Peyer's patch (tissue), 4 donors: Measurements from ENCODE around the gene RCCD1. TPM values are rescaled to one million over a fixed set of nuclear protein-coding genes. Genes with fewer than 3 reads are reported as not detected.
"Not testable (repeated sequence)": the region's sequence is repeated elsewhere in the genome, so short reads cannot be mapped to it uniquely, and the experiment has no call there.

Experiments
- DNase-seq, 3 donors: peaks; one replicate each; pipeline ENCODE4 v3.0.0-alpha.2; 2017 to 2019
- H3K27ac ChIP-seq, 4 donors: fragments of 200-600 bp; sonication (generic); one replicate each; pipeline ENCODE4 v1.5.1; 2016 to 2019
- H3K27me3 ChIP-seq, 2 donors: fragments of 200-600 bp; sonication (generic); one replicate each; pipeline ENCODE4 v1.5.1; 2019
- H3K36me3 ChIP-seq, 3 donors: fragments of 200-600 bp; sonication (generic); one replicate each; pipeline ENCODE4 v1.5.1; 2016 to 2019
- H3K4me1 ChIP-seq, 4 donors: fragments of 200-600 bp; sonication (generic); one replicate each; pipeline ENCODE4 v1.5.1; 2016 to 2019
- H3K4me3 ChIP-seq, 4 donors: fragments of 200-600 bp; sonication (generic); 1 replicate in 3 of 4; 2 replicates in 1 of 4; pipeline ENCODE4 v1.5.1; 2016 to 2019; ENCODE audit warnings: mild to moderate bottlenecking in 1 of 4
- H3K9me3 ChIP-seq, 4 donors: fragments of 200-600 bp; sonication (generic); one replicate each; pipeline ENCODE4 v1.5.1; 2016 to 2019; ENCODE audit warnings: mild to moderate bottlenecking in 1 of 4
- POLR2A ChIP-seq, 2 donors: fragments of 450-650 bp; IDR thresholded peaks; one replicate each; pipeline ENCODE4 v1.5.1; 2017; ENCODE audit warnings: antibody characterized with exemption in 2 of 2, mild to moderate bottlenecking in 2 of 2, moderate library complexity in 2 of 2
- total RNA-seq, 4 donors: library from RNA; depleted of rRNA; stranded (reverse); fragments of >200 nt; gene quantifications; one replicate each; pipeline ENCODE4 v1.1.0, GENCODE V29; 2016
- TF ChIP-seq, protein P1 (sequence below), 6 experiments: fragments of 450-650 bp in 4 of 6; fragments of 200-600 bp in 2 of 6; sonication (generic) in 1 of 6; IDR thresholded peaks; one replicate each; pipeline ENCODE4 v1.5.1; 2017 to 2019; ENCODE audit warnings: antibody characterized with exemption in 6 of 6, mild to moderate bottlenecking in 3 of 6, moderate library complexity in 1 of 6

RCCD1 gene
- total RNA-seq, 4 donors from 2014 or later = 10.2 to 23.1 (median 20.1) TPM

DNA sequence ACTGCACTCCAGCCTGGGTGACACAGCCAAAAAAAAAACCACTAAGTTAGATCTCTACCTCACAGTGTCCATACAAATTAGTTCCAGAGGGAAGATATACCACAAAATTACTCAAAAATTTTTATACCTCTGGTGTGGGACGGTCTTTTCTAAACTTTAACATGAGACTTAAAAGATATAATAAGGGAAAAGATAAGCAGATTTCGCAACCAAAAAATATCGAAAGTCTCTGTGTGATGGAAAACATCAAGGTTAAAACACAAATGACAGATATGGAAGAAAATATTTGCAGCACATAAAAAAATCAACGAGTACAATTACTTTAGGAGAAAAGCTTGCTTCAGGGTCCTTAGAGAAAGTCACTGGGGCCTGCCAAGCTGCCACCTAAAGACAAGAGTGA, 32.8 kb upstream of the RCCD1 start:
- H3K4me1 ChIP-seq = no peaks in the 10 kb centered on the region
- TF ChIP-seq POLR2A (IDR thresholded peaks at IDR 0.05) = no peak
- TF ChIP-seq, protein P1, sequence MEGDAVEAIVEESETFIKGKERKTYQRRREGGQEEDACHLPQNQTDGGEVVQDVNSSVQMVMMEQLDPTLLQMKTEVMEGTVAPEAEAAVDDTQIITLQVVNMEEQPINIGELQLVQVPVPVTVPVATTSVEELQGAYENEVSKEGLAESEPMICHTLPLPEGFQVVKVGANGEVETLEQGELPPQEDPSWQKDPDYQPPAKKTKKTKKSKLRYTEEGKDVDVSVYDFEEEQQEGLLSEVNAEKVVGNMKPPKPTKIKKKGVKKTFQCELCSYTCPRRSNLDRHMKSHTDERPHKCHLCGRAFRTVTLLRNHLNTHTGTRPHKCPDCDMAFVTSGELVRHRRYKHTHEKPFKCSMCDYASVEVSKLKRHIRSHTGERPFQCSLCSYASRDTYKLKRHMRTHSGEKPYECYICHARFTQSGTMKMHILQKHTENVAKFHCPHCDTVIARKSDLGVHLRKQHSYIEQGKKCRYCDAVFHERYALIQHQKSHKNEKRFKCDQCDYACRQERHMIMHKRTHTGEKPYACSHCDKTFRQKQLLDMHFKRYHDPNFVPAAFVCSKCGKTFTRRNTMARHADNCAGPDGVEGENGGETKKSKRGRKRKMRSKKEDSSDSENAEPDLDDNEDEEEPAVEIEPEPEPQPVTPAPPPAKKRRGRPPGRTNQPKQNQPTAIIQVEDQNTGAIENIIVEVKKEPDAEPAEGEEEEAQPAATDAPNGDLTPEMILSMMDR (IDR thresholded peaks at IDR 0.05) = no peak
- DNase-seq = no peak
- H3K27me3 ChIP-seq = no peaks in the 10 kb centered on the region
- H3K4me3 ChIP-seq = no peak overlapping the region
- no peak overlapping the region for H3K27ac ChIP-seq
- H3K36me3 ChIP-seq = peaks cover 0 to 53% (median 0%) of the 10 kb centered on the region in 3 donors
- H3K9me3 ChIP-seq = no peaks in the 10 kb centered on the region

DNA sequence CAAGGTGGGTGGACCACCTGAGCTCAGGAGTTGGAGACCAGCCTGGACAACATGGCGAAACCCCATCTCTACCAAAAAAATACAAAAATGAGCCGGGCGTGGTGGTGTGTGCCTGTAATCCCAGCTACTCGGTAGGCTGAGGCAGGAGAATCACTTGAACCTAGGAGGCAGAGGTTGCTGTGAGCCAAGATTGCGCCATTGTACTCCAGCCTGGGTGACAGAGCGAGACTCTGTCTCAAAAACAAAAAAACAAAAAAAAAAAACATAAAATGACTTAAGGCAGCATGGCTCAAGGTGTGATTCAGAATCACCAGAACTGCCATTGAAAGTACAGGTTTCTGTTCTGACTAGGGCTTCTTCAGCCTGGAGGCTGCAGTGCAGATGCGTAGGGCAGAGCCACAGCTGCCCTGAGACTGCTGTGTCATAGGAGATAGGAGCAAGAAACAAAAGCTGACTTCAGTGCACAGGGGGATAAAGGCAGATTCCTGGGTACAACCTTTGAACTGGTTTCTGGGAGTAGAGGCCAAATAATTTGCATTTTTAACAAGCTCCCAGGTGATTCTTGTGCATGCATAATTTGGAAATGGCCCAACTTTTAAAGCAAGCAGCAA, 31.9 kb upstream of the RCCD1 start:
- not testable (repeated sequence) for H3K4me3 ChIP-seq, DNase-seq, H3K9me3 ChIP-seq, H3K4me1 ChIP-seq, H3K27me3 ChIP-seq, H3K27ac ChIP-seq
- peaks cover 0 to 43% (median 0%) of the 10 kb centered on the region in 3 donors for H3K36me3 ChIP-seq

DNA sequence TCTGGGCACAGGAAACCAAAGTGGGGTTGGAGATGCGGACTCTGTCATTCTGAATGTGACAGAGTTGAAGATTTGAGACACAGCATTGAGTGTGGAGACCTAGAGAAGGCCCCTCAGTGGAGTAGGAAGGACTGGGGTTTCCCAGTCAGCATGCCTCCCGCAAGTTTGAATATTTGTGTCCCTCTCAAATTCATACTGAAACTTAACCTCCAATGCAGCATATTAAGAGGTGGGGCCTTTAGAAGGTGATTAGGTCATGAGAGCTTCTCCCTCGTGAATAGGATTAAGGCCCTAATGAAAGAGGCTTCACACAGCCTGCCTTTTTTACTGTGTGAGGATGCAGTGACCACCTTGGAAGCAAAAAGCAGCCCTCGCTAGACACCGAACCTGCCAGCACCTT, 30.3 kb upstream of the RCCD1 start:
- no peak overlapping the region for H3K4me3 ChIP-seq
- H3K9me3 ChIP-seq = no peaks in the 10 kb centered on the region
- H3K27me3 ChIP-seq = no peaks in the 10 kb centered on the region
- H3K36me3 ChIP-seq = peaks cover 0 to 28% (median 0%) of the 10 kb centered on the region in 3 donors
- no peak for TF ChIP-seq POLR2A (IDR thresholded peaks at IDR 0.05)
- TF ChIP-seq, protein P1 (IDR thresholded peaks at IDR 0.05) = no peak
- no peaks in the 10 kb centered on the region for H3K4me1 ChIP-seq
- H3K27ac ChIP-seq = no peak overlapping the region
- no peak for DNase-seq

DNA sequence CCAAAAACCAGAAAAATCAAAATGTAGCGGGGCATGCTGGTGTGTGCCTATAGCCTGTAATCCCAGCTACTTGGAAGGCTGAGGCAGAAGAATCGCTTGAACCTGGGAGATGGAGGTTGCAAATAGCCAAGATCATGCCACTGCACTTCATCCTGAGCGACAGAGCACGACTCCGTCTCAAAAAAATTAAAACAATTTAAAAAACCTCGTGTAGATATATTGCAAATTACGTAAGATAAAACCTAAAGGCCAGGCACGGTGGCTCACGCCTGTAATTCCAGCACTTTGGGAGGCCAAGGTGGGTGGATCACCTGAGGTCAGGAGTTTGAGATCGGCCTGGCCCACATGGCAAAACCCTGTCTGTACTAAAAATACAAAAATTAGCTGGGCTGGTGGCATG, 27.9 kb upstream of the RCCD1 start:
- not testable (repeated sequence) for H3K36me3 ChIP-seq, DNase-seq, H3K4me3 ChIP-seq, H3K27ac ChIP-seq, H3K27me3 ChIP-seq, H3K9me3 ChIP-seq
- H3K4me1 ChIP-seq = peaks cover 3 to 14% (median 9%) of the 10 kb centered on the region in 4 donors

DNA sequence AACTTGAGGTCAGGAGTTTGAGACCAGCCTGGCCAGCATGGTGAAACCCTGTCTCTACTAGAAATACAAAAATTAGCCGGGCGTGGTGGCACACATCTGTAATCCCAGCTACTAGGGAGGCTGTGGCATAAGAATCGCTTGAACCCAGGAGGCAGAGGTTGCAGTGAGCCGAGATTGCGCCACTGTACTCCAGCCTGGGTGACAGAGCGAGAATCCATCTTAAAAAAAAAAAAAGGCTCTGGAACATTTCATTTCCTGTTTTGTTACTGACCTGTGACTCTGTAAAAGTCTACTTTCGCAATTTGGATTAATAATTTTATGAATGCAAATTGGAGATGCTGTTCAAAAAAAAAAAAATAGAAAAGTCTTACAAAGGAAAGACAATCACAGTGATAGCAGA, 26.6 kb upstream of the RCCD1 start:
- DNase-seq, H3K9me3 ChIP-seq, H3K27me3 ChIP-seq, H3K4me3 ChIP-seq, H3K36me3 ChIP-seq, H3K27ac ChIP-seq: not testable (repeated sequence)
- peaks cover 3 to 15% (median 9%) of the 10 kb centered on the region in 4 donors for H3K4me1 ChIP-seq

DNA sequence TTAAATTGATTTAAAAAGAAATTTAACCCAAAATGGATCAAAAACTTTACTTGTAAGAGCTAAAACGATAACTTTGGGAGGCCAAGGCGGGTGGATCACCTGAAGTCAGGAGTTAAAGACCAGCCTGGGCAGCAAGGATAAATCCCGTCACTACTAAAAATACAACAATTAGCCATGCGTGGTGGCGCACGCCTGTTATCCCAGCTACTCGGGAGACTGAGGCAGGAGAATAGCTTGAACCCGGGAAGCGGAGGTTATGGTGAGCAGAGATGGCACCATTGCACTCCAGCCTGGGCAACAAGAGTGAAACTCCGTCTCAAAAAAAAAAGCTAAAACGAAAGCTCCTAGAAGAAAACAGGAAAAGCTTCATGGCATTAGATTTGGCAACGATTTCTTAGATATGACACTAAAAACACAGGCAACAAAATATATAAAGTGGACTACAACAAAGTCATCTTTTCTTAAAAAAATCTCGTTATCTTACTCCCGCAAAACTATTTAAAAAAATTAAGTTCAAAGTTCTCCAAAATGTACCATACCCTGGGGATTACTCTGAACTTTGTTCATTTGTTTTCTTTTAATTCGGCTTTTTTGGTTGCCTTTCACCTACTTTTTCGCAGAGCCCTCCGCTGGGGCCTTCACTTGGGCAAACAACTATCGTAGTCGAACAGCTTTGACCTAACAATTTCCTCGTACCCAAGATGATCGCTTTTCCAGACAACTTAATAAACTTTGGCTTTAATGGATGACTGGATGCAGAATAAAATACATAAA, 25.3 kb upstream of the RCCD1 start:
- no peak for TF ChIP-seq POLR2A (IDR thresholded peaks at IDR 0.05)
- TF ChIP-seq, protein P1 (IDR thresholded peaks at IDR 0.05) = no peak

DNA sequence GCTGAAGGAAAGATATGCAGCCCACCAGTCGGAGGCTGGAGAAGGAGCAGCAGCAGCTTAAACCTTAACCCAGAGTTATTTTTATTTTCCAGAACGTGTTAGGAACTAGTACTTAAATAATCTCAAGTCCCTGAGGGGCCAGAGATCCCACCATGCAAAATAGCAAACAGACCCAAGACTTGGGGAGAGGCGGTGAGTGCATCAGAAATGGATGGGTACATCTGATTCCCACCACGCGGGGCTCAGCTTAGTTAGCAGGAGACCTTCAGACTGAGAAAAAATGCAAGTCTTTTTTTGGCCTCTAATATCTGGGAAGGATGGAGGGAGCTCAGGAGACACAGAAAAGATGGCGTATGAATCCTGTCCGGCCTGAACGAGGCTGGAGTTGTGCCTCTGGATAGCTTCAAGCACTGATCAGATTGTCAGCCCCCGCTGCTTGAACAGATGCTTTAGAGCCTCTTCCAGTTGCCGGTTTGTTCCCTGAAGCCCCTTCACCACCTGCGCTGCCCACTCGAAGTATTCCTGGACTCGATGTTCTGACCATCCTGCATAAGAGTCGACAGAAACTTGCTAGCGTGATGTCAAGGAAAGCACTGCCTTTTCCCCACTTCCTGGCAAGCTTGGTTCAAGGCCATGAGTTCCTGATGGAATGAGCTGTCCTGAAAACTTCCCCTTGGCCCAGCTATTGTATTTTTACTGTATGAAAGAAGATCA, 23.7 kb upstream of the RCCD1 start:
- Histone ChIP-seq H3K4me1 (peaks cover 3 to 32% (median 12%) of the 10 kb centered on the region in 4 donors), H3K27ac (peak overlapping the region; percentile 94 to 97 (median 96)), H3K9me3 (no peaks in the 10 kb centered on the region), H3K36me3 (no peaks in the 10 kb centered on the region), H3K4me3 (peak overlapping the region in 3 of 4 donors; percentile 59 to 86 (median 60)), H3K27me3 (no peaks in the 10 kb centered on the region)
- TF ChIP-seq, protein P1 (IDR thresholded peaks at IDR 0.05) = no peak
- no peak for TF ChIP-seq POLR2A (IDR thresholded peaks at IDR 0.05)
- DNase-seq = no peak

More for the DNA sequence above, 25.3 kb upstream of the RCCD1 start:
- no peaks in the 10 kb centered on the region for H3K27me3 ChIP-seq
- DNase-seq = peak in 1 of 3 donors; percentile 26
- H3K36me3 ChIP-seq = no peaks in the 10 kb centered on the region
- H3K4me3 ChIP-seq = peak overlapping the region; percentile 56 to 65 (median 60)
- no peaks in the 10 kb centered on the region for H3K9me3 ChIP-seq
- peak overlapping the region; percentile 94 to 97 (median 96) for H3K27ac ChIP-seq
- peaks cover 3 to 22% (median 9%) of the 10 kb centered on the region in 4 donors for H3K4me1 ChIP-seq
